K562 (cell line): Measurements from ENCODE around the gene WDR76. TPM values are rescaled to one million over a fixed set of nuclear protein-coding genes. Genes with fewer than 3 reads are reported as not detected.

Source experiments
- CBFA2T3 ChIP-seq: fragments of 450-650 bp; IDR thresholded peaks from 2 replicates; pipeline ENCODE4 v1.6.1; 2017
- CHD1 ChIP-seq: fragments of 200-600 bp; sonication (generic); IDR thresholded peaks from one replicate; pipeline ENCODE4 v1.6.1; 2012; ENCODE audit warnings: mild to moderate bottlenecking, moderate library complexity, low read length, inconsistent platforms
- CHD4 ChIP-seq: fragments of 200-600 bp; sonication (generic); IDR thresholded peaks from 3 replicates; pipeline ENCODE4 v1.6.1; 2012; ENCODE audit warnings: low read depth, mild to moderate bottlenecking, mixed read lengths, low read length, inconsistent platforms; ENCODE audit not compliant: insufficient read depth, insufficient replicate concordance, poor library complexity, severe bottlenecking
- DEAF1 ChIP-seq: fragments of 450-650 bp; formaldehyde crosslinking; IDR thresholded peaks from 2 replicates; pipeline ENCODE4 v1.4.0; 2020; ENCODE audit warnings: mild to moderate bottlenecking, moderate library complexity
- E2F3 ChIP-seq: fragments of 250-450 bp; sonication (Bioruptor Pico); IDR thresholded peaks from 2 replicates; pipeline ENCODE4 v1.4.0; 2020; ENCODE audit warnings: mild to moderate bottlenecking
- MAX ChIP-seq: sonication (generic); formaldehyde crosslinking; IDR thresholded peaks from 2 replicates; pipeline ENCODE4 v1.9.0; 2022; ENCODE audit warnings: mild to moderate bottlenecking, missing genetic modification reagents
- POLR2G ChIP-seq: fragments of 200-400 bp; formaldehyde crosslinking; IDR thresholded peaks from 2 replicates; pipeline ENCODE4 v1.6.1; 2017; ENCODE audit warnings: low read depth, mild to moderate bottlenecking, antibody characterized with exemption, low read length, moderate library complexity
- RBBP5 ChIP-seq: fragments of 200-600 bp; sonication (generic); IDR thresholded peaks from 2 replicates; pipeline ENCODE4 v1.6.1; 2012; ENCODE audit warnings: borderline replicate concordance, mild to moderate bottlenecking, low read length, control low read depth, inconsistent platforms; ENCODE audit not compliant: insufficient read depth, poor library complexity, severe bottlenecking
- RBM15 ChIP-seq: fragments of 200-400 bp; formaldehyde crosslinking; IDR thresholded peaks from 2 replicates; pipeline ENCODE4 v1.6.1; 2018; ENCODE audit warnings: mild to moderate bottlenecking, low read length, moderate library complexity; ENCODE audit not compliant: insufficient read depth
- THRAP3 ChIP-seq: fragments of 450-650 bp; IDR thresholded peaks from 2 replicates; pipeline ENCODE4 v1.6.1; 2016; ENCODE audit warnings: mild to moderate bottlenecking, inconsistent platforms, borderline replicate concordance
- ZC3H11A ChIP-seq: IDR thresholded peaks from 2 replicates; pipeline ENCODE4 v1.6.1; 2012; ENCODE audit warnings: low read depth, low read length, improper control_type of control experiment
- ZKSCAN1 ChIP-seq: fragments of 150-350 bp; IDR thresholded peaks from 2 replicates; pipeline ENCODE4 v1.6.1; 2016; ENCODE audit warnings: low read depth, low read length
- ZNF12 ChIP-seq: sonication (generic); formaldehyde crosslinking; IDR thresholded peaks from 2 replicates; pipeline ENCODE4 v1.4.0; 2020; ENCODE audit warnings: mild to moderate bottlenecking, missing genetic modification reagents
- ZNF445 ChIP-seq: fragments of 250-450 bp; sonication (Bioruptor Pico); IDR thresholded peaks from 2 replicates; pipeline ENCODE4 v1.4.0; 2020; ENCODE audit warnings: low read depth, mild to moderate bottlenecking, moderate library complexity
- ZNF644 ChIP-seq: fragments of 200-800 bp; sonication (Bioruptor generic); IDR thresholded peaks from 2 replicates; pipeline ENCODE4 v1.6.1; 2016; ENCODE audit warnings: low read depth, missing genetic modification characterization, missing compliant biosample characterization
- polyA plus RNA-seq, 8 experiments: library from polyadenylated mRNA; depleted of rRNA in 4 of 8; stranded (reverse) in 5 of 8; unstranded in 3 of 8; fragments of >200 nt; fragmentation: Nextera tagmentation in 2 of 8; fragmentation: Illumina TruSeq in 1 of 8; extraction: Ambion mirVana in 2 of 8; extraction: Trizol in 1 of 8; gene quantifications; 2 replicates each; pipeline versions ENCODE4 v1.2.1 to v1.2.3, GENCODE V29; 2011 to 2014; ENCODE audit warnings: inconsistent platforms in 1 of 8, missing spikeins in 1 of 8
- total RNA-seq, 7 experiments: library from RNA; depleted of rRNA in 6 of 7; stranded (reverse); fragments of >200 nt in 6 of 7; fragmentation: Illumina TruSeq in 2 of 7; extraction: Trizol in 2 of 7; gene quantifications; 2 replicates each; pipeline versions ENCODE4 v1.2.1 to v1.2.3, GENCODE V29; 2011 to 2021; ENCODE audit warnings: low replicate concordance in 1 of 7
- TF ChIP-seq, protein P1 (sequence below), 2 experiments: fragments of 450-650 bp; conservative IDR thresholded peaks; 2 replicates each; pipeline ENCODE4 v1.6.1; 2017; ENCODE audit warnings: mild to moderate bottlenecking in 2 of 2, moderate library complexity in 2 of 2
- TF ChIP-seq, protein P2 (sequence below): fragments of 450-650 bp; IDR thresholded peaks from 2 replicates; pipeline ENCODE4 v1.6.1; 2014; ENCODE audit warnings: low read depth, mild to moderate bottlenecking, moderate library complexity, borderline replicate concordance

Gene WDR76
- total and polyA plus RNA-seq, 9 of the 15 experiments (the other 6 are each of a cell fraction or from before 2014, with no cell fraction given) = 9.8 to 69.5 (median 44.4) TPM

- TF ChIP-seq MAX (CRISPR knock-in tag) (peak; percentile 98), DEAF1 (CRISPR knock-in tag) (no peak), THRAP3 (peak; percentile 39; the same call in 1 of the 2 replicates), CHD4 (no peak), CBFA2T3 (peak; percentile 55), RBBP5 (peak; percentile 93), ZNF12 (CRISPR knock-in tag) (0 out of 2 replicates have a peak, but pooled peaks have one; percentile 21), ZNF644 (tag) (no peak), RBM15 (no peak), E2F3 (CRISPR knock-in tag) (peak; percentile 95), ZKSCAN1 (no peak), CHD1 (no peak), ZNF445 (CRISPR knock-in tag) (no peak), ZC3H11A (no peak), POLR2G (peak; percentile 82)
- TF ChIP-seq, protein P1, sequence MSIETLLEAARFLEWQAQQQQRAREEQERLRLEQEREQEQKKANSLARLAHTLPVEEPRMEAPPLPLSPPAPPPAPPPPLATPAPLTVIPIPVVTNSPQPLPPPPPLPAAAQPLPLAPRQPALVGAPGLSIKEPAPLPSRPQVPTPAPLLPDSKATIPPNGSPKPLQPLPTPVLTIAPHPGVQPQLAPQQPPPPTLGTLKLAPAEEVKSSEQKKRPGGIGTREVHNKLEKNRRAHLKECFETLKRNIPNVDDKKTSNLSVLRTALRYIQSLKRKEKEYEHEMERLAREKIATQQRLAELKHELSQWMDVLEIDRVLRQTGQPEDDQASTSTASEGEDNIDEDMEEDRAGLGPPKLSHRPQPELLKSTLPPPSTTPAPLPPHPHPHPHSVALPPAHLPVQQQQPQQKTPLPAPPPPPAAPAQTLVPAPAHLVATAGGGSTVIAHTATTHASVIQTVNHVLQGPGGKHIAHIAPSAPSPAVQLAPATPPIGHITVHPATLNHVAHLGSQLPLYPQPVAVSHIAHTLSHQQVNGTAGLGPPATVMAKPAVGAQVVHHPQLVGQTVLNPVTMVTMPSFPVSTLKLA (conservative IDR thresholded peaks at IDR 0.05) = peak; percentile 76 to 81
- TF ChIP-seq, protein P2, sequence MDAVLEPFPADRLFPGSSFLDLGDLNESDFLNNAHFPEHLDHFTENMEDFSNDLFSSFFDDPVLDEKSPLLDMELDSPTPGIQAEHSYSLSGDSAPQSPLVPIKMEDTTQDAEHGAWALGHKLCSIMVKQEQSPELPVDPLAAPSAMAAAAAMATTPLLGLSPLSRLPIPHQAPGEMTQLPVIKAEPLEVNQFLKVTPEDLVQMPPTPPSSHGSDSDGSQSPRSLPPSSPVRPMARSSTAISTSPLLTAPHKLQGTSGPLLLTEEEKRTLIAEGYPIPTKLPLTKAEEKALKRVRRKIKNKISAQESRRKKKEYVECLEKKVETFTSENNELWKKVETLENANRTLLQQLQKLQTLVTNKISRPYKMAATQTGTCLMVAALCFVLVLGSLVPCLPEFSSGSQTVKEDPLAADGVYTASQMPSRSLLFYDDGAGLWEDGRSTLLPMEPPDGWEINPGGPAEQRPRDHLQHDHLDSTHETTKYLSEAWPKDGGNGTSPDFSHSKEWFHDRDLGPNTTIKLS = peak; percentile 89
Observed at GRCh38 chr15:43824302-43825246, 2.2 kb upstream of the WDR76 start, which contains the start of gene MFAP1 (continued).
